Skeletal muscle satellite cell (primary cell): Measurements from ENCODE around the gene LRRC42.
"Not testable (repeated sequence)": the region's sequence is repeated elsewhere in the genome, so short reads cannot be mapped to it uniquely, and the experiment has no call there.

Experiments
- H3K27me3 ChIP-seq: 2 replicates; pipeline ENCODE4 v1.7.0; 2013; ENCODE audit warnings: low read length; ENCODE audit not compliant: control insufficient read depth, insufficient read depth
- H3K36me3 ChIP-seq: 2 replicates; pipeline ENCODE4 v1.7.0; 2013; ENCODE audit warnings: mild to moderate bottlenecking, control low read depth, low read length; ENCODE audit not compliant: insufficient read depth
- H3K4me1 ChIP-seq: 2 replicates; pipeline ENCODE4 v1.7.0; 2013; ENCODE audit warnings: low read length; ENCODE audit not compliant: control insufficient read depth, insufficient read depth
- H3K4me2 ChIP-seq: 2 replicates; pipeline ENCODE4 v1.7.0; 2013; ENCODE audit warnings: mild to moderate bottlenecking, low read length
- H3K4me3 ChIP-seq: 2 replicates; pipeline ENCODE4 v1.7.0; 2013; ENCODE audit warnings: low read length
- H3K9ac ChIP-seq: 2 replicates; pipeline ENCODE4 v1.7.0; 2013; ENCODE audit warnings: mild to moderate bottlenecking, low read depth, low read length, moderate library complexity
- H3K9me3 ChIP-seq: replicated peaks from 2 replicates; pipeline ENCODE4 v1.7.0; 2013; ENCODE audit warnings: mild to moderate bottlenecking, control low read depth, low read length

The LRRC42 gene

GRCh38 chr1:53979712-53980450 is 33.7 kb downstream of the LRRC42 start:
- Histone ChIP-seq H3K4me1 (peaks cover 8% of the 10 kb centered on the region), H3K9ac (no peak overlapping the region), H3K9me3 (no peaks in the 10 kb centered on the region), H3K4me3 (no peak overlapping the region), H3K4me2 (no peak overlapping the region), H3K36me3 (no peaks in the 10 kb centered on the region), H3K27me3 (no peaks in the 10 kb centered on the region)

GRCh38 chr1:53981220-53981619 is 35.1 kb downstream of the LRRC42 start:
- Histone ChIP-seq H3K9me3 (no peaks in the 10 kb centered on the region), H3K4me2 (no peak overlapping the region), H3K36me3 (no peaks in the 10 kb centered on the region), H3K4me3 (no peak overlapping the region), H3K27me3 (no peaks in the 10 kb centered on the region), H3K9ac (no peak overlapping the region), H3K4me1 (peaks cover 8% of the 10 kb centered on the region)

GRCh38 chr1:53982034-53982762 is 36.0 kb downstream of the LRRC42 start:
- H3K36me3 ChIP-seq = no peaks in the 10 kb centered on the region
- H3K9ac ChIP-seq = peak overlapping the region; percentile 63
- peak overlapping the region; percentile 56 for H3K4me3 ChIP-seq
- no peaks in the 10 kb centered on the region for H3K9me3 ChIP-seq
- H3K4me1 ChIP-seq = peaks cover 8% of the 10 kb centered on the region
- no peaks in the 10 kb centered on the region for H3K27me3 ChIP-seq
- H3K4me2 ChIP-seq = peak overlapping the region; percentile 76

- peak overlapping the region; percentile 76 for H3K4me2 ChIP-seq
- peaks cover 8% of the 10 kb centered on the region for H3K4me1 ChIP-seq
- H3K4me3 ChIP-seq = peak overlapping the region; percentile 56
- H3K9me3 ChIP-seq = no peaks in the 10 kb centered on the region
- no peaks in the 10 kb centered on the region for H3K27me3 ChIP-seq
- H3K9ac ChIP-seq = peak overlapping the region; percentile 63
- no peaks in the 10 kb centered on the region for H3K36me3 ChIP-seq
Measured at GRCh38 chr1:53982763-53983104, 36.6 kb downstream of the LRRC42 start.

GRCh38 chr1:53984726-53985125 is 38.6 kb downstream of the LRRC42 start:
- Histone ChIP-seq H3K36me3 (no peaks in the 10 kb centered on the region), H3K9me3 (no peaks in the 10 kb centered on the region), H3K27me3 (peaks cover 5% of the 10 kb centered on the region), H3K4me1 (peaks cover 8% of the 10 kb centered on the region), H3K4me3 (no peak overlapping the region), H3K9ac (no peak overlapping the region), H3K4me2 (no peak overlapping the region)

GRCh38 chr1:53986458-53986857 is 40.3 kb downstream of the LRRC42 start:
- peaks cover 8% of the 10 kb centered on the region for H3K4me1 ChIP-seq
- no peak overlapping the region for H3K4me2 ChIP-seq
- H3K9ac ChIP-seq = no peak overlapping the region
- H3K36me3 ChIP-seq = no peaks in the 10 kb centered on the region
- H3K27me3 ChIP-seq = peaks cover 5% of the 10 kb centered on the region
- no peak overlapping the region for H3K4me3 ChIP-seq
- no peaks in the 10 kb centered on the region for H3K9me3 ChIP-seq

- no peaks in the 10 kb centered on the region for H3K4me1 ChIP-seq
- H3K9ac ChIP-seq = no peak overlapping the region
- no peaks in the 10 kb centered on the region for H3K36me3 ChIP-seq
- no peak overlapping the region for H3K4me2 ChIP-seq
- H3K4me3 ChIP-seq = no peak overlapping the region
- no peaks in the 10 kb centered on the region for H3K9me3 ChIP-seq
- H3K27me3 ChIP-seq = peaks cover 5% of the 10 kb centered on the region
Measured at GRCh38 chr1:53987880-53988279, 41.7 kb downstream of the LRRC42 start.

- Histone ChIP-seq H3K27me3 (peaks cover 5% of the 10 kb centered on the region), H3K4me2 (no peak overlapping the region), H3K4me3 (no peak overlapping the region), H3K9me3 (no peaks in the 10 kb centered on the region), H3K4me1 (no peaks in the 10 kb centered on the region), H3K9ac (no peak overlapping the region), H3K36me3 (no peaks in the 10 kb centered on the region)
Measured at GRCh38 chr1:53992085-53992874, 46.1 kb downstream of the LRRC42 start.

- not testable (repeated sequence) for H3K4me1 ChIP-seq, H3K27me3 ChIP-seq, H3K9me3 ChIP-seq, H3K4me3 ChIP-seq, H3K9ac ChIP-seq, H3K4me2 ChIP-seq, H3K36me3 ChIP-seq
Measured at GRCh38 chr1:53994516-53994915, 48.4 kb downstream of the LRRC42 start.

- H3K9ac ChIP-seq = no peak overlapping the region
- H3K27me3 ChIP-seq = no peaks in the 10 kb centered on the region
- H3K4me2 ChIP-seq = no peak overlapping the region
- no peaks in the 10 kb centered on the region for H3K4me1 ChIP-seq
- no peaks in the 10 kb centered on the region for H3K9me3 ChIP-seq
- no peak overlapping the region for H3K4me3 ChIP-seq
- no peaks in the 10 kb centered on the region for H3K36me3 ChIP-seq
Measured at GRCh38 chr1:53995683-53996082, 49.5 kb downstream of the LRRC42 start.

- Histone ChIP-seq H3K9me3 (no peaks in the 10 kb centered on the region), H3K4me3 (no peak overlapping the region), H3K9ac (no peak overlapping the region), H3K27me3 (peaks cover 16% of the 10 kb centered on the region), H3K4me1 (no peaks in the 10 kb centered on the region), H3K4me2 (no peak overlapping the region), H3K36me3 (no peaks in the 10 kb centered on the region)
Measured at GRCh38 chr1:53998223-53998622, 52.1 kb downstream of the LRRC42 start.
